CD4-positive, alpha-beta T cell (primary cell): ENCODE data around the gene BAX. TPM values are rescaled to one million over a fixed set of nuclear protein-coding genes. Genes with fewer than 3 reads are reported as not detected.

Source experiments
- ATAC-seq: fragments of 200-7000 bp; cut with Tn5 transposase; one replicate; pipeline ENCODE4 v1.10.0; 2022; ENCODE audit warnings: mild to moderate bottlenecking; ENCODE audit not compliant: poor library complexity
- CTCF ChIA-PET: fragments of 350-600 bp; sonication (Branson Sonifier 250); formaldehyde crosslinking; loops from one replicate; lab custom pipeline; 2021; ENCODE audit warnings: antibody characterized with exemption, inconsistent platforms; lab: Charles Lee
- POLR2A ChIA-PET: fragments of 350-600 bp; sonication (Branson Sonifier 250); formaldehyde crosslinking; loops from one replicate; lab custom pipeline; 2021; ENCODE audit warnings: antibody characterized with exemption, inconsistent platforms; lab: Charles Lee
- DNase-seq, 14 experiments: peaks; one replicate each; pipeline ENCODE4 v3.0.0-alpha.2; 2013 to 2020; ENCODE audit warnings: mixed read lengths in 2 of 14
- H3K27ac ChIP-seq, 2 donors: one replicate each; pipeline versions ENCODE4 v1.5.1 to v1.7.0; 2013; ENCODE audit warnings: low read length in 2 of 2, low read depth in 1 of 2, mild to moderate bottlenecking in 1 of 2
- H3K27me3 ChIP-seq, 2 experiments: 1 replicate in 1 of 2; 2 replicates in 1 of 2; pipeline versions ENCODE4 v1.6.1 to v1.7.0; 2013; ENCODE audit warnings: low read length in 2 of 2, control low read depth in 1 of 2, mild to moderate bottlenecking in 1 of 2, moderate library complexity in 1 of 2; ENCODE audit not compliant: insufficient read depth in 2 of 2, control insufficient read depth in 1 of 2
- H3K36me3 ChIP-seq: one replicate; pipeline ENCODE4 v1.6.1; 2013; ENCODE audit warnings: low read length, control low read depth; ENCODE audit not compliant: insufficient read depth
- H3K4me1 ChIP-seq: one replicate; pipeline ENCODE4 v1.6.1; 2013; ENCODE audit warnings: low read length, control low read depth; ENCODE audit not compliant: insufficient read depth
- H3K4me3 ChIP-seq: one replicate; pipeline ENCODE4 v1.5.1; 2013; ENCODE audit warnings: mild to moderate bottlenecking, low read length, moderate library complexity
- H3K9me3 ChIP-seq, 2 experiments: 1 replicate in 1 of 2; 2 replicates in 1 of 2; pipeline versions ENCODE4 v1.6.1 to v1.7.0; 2013; ENCODE audit warnings: low read length in 2 of 2, mild to moderate bottlenecking in 2 of 2, control low read depth in 1 of 2, moderate library complexity in 1 of 2; ENCODE audit not compliant: control insufficient read depth in 1 of 2, insufficient read depth in 1 of 2
- H3K27ac Mint-ChIP-seq: one replicate; pipeline ENCODE4 v1.8.0; 2020; ENCODE audit warnings: mixed read lengths
- H3K27me3 Mint-ChIP-seq: one replicate; pipeline ENCODE4 v1.8.0; 2021; ENCODE audit warnings: mixed read lengths
- H3K36me3 Mint-ChIP-seq: one replicate; pipeline ENCODE4 v1.8.0; 2021; ENCODE audit warnings: low read depth, mixed read lengths
- H3K4me1 Mint-ChIP-seq: one replicate; pipeline ENCODE4 v1.8.0; 2021; ENCODE audit warnings: low read depth, mixed read lengths
- H3K4me3 Mint-ChIP-seq: one replicate; pipeline ENCODE4 v1.8.0; 2020; ENCODE audit warnings: mild to moderate bottlenecking, mixed read lengths
- H3K9me3 Mint-ChIP-seq: one replicate; pipeline ENCODE4 v1.8.0; 2020; ENCODE audit warnings: mixed read lengths
- CTCF ChIP-seq: fragments of 200-600 bp; IDR thresholded peaks from one replicate; pipeline ENCODE4 v1.8.0; 2022; ENCODE audit warnings: antibody characterized with exemption, mild to moderate bottlenecking
- intact Hi-C, 2 experiments: fragments of 100-400 bp; cut with DNase I in 1 of 2; cut with micrococcal nuclease in 1 of 2; formaldehyde crosslinking; loops; one replicate each; pipeline versions ENCODE4 v1.15.1 to v1.9.0; 2023 to 2025; cut with DNase I, micrococcal nuclease
- total RNA-seq, 174 experiments: library from RNA in 2 of 174; stranded (reverse) in 2 of 174; gene quantifications; one replicate each; pipeline ENCODE4 v1.2.3 and lab custom pipeline; 2021 to 2026

The BAX gene
- total RNA-seq, 2 experiments from 2014 or later, result 52.9 to 60.4 TPM

- intact Hi-C loops, result no loop called here
- Histone ChIP-seq H3K4me3 (no peak overlapping the region), H3K27ac (no peak overlapping the region), H3K27me3 (no peaks in the 10 kb centered on the region), H3K36me3 (no peaks in the 10 kb centered on the region), H3K4me1 (no peaks in the 10 kb centered on the region), H3K9me3 (peaks cover 0 to 23% of the 10 kb centered on the region in 2 experiments)
- peaks cover 7% of the 10 kb centered on the region for H3K36me3 Mint-ChIP-seq
- no peak overlapping the region for H3K4me3 Mint-ChIP-seq
- no peak overlapping the region for H3K27ac Mint-ChIP-seq
- H3K4me1 Mint-ChIP-seq, result no peaks in the 10 kb centered on the region
- ATAC-seq (no peak), DNase-seq (no peak)
- no peaks in the 10 kb centered on the region for H3K9me3 Mint-ChIP-seq
- ChIA-PET CTCF (no interaction called here), POLR2A (no interaction called here)
- H3K27me3 Mint-ChIP-seq, result no peaks in the 10 kb centered on the region
- no peak for TF ChIP-seq CTCF
Observed at GRCh38 chr19:48945415-48945814, 9.3 kb upstream of the BAX start.

DNA sequence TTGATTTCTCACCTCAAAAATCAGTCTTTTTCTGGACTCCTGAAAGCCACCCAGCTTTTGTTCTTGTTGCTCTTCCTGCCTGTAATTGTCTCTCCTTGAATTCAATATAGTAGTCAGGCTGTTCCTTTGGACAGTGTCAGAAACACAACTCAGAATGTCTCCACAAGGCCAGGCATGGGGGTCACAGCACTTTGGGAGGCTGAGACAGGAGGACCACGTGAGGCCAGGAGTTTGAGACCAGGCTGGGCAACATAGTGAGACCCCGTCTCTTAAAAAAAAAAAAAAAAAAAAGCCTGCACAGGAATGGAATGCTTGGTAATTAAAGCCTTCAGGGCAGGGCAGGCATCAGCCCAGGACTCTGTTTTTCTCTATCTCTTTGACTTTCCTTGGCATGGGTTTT, 8.9 kb upstream of the BAX start:
- CTCF ChIA-PET, result no interaction called here
- peaks cover 7% of the 10 kb centered on the region for H3K36me3 Mint-ChIP-seq
- ATAC-seq, result no peak
- H3K9me3 ChIP-seq, result peaks cover 0 to 19% of the 10 kb centered on the region in 2 experiments
- H3K4me1 ChIP-seq, result no peaks in the 10 kb centered on the region
- H3K27me3 ChIP-seq, result no peaks in the 10 kb centered on the region
- intact Hi-C loops, result no loop called here
- H3K36me3 ChIP-seq, result no peaks in the 10 kb centered on the region
- DNase-seq, result no peak
- H3K27ac ChIP-seq, result no peak overlapping the region
- no peaks in the 10 kb centered on the region for H3K9me3 Mint-ChIP-seq
- H3K4me1 Mint-ChIP-seq, result no peaks in the 10 kb centered on the region
- no peak overlapping the region for H3K4me3 Mint-ChIP-seq
- H3K4me3 ChIP-seq, result no peak overlapping the region
- POLR2A ChIA-PET, result no interaction called here
- no peaks in the 10 kb centered on the region for H3K27me3 Mint-ChIP-seq
- TF ChIP-seq CTCF, result no peak
- no peak overlapping the region for H3K27ac Mint-ChIP-seq

DNA sequence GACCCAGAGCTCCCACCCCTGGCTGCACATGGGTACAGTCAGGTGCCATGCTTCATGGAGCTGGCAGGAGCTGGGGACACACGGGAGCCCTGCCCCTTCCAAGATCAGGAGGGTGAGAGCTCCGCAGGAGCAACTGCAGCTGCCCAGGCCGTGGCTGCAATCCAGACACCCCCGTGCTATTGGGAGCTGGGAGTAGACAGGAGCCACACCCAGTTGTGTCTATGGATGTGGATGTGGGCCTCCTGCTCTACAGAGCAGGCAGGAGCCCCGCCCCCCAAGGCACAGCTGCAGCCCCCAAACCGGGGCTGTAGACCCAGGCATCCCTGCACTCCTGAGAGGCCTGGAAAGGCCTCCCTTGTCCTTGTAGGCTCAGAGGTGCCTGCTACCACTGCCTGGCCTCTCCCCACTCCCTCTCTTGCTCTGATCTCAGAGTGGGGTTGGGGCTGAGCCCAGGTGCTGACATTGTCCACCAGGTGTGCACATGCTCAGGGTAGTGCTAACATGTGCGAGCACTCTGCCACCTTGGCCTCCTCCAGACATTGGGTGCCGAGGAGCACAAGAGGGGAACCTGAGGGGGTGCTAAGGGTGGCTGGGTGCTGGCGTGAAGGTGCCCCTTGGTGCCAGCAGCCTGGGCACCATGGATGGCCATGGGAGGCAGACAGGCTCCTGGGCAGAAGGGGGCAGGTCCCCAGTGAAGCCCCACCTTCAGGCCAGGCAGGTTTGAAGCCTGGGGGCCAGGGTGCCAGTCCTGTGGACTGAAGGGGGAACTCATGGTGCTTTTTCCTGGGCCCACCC, 8.0 kb upstream of the BAX start:
- Histone ChIP-seq H3K4me3 (no peak overlapping the region), H3K9me3 (peaks cover 0 to 16% of the 10 kb centered on the region in 2 experiments), H3K36me3 (no peaks in the 10 kb centered on the region), H3K4me1 (no peaks in the 10 kb centered on the region), H3K27me3 (no peaks in the 10 kb centered on the region), H3K27ac (no peak overlapping the region)
- Mint-ChIP-seq H3K27ac (no peak overlapping the region), H3K36me3 (no peaks in the 10 kb centered on the region), H3K9me3 (no peaks in the 10 kb centered on the region), H3K4me1 (no peaks in the 10 kb centered on the region), H3K4me3 (no peak overlapping the region), H3K27me3 (no peaks in the 10 kb centered on the region)
- TF ChIP-seq CTCF, result no peak
- DNase-seq (no peak), ATAC-seq (no peak)
- intact Hi-C loops, result no loop called here
- ChIA-PET POLR2A (no interaction called here), CTCF (no interaction called here)
